Activated gamma-delta T cell treated with anti-CD3 and anti-CD28 coated beads, Interleukin-2, amount 50 U/mL, for 16 hours (primary cell): ENCODE results near the gene EIF2B1.
A peak's percentile ranks its signal among the peaks of the same experiment; 100 is the strongest.
"Not testable (repeated sequence)": the region's sequence is repeated elsewhere in the genome, so short reads cannot be mapped to it uniquely, and the experiment has no call there.

ENCODE experiments used
- DNase-seq: peaks from one replicate; pipeline ENCODE4 v3.0.0-alpha.2; 2020; ENCODE audit warnings: low read depth

The EIF2B1 gene

DNA sequence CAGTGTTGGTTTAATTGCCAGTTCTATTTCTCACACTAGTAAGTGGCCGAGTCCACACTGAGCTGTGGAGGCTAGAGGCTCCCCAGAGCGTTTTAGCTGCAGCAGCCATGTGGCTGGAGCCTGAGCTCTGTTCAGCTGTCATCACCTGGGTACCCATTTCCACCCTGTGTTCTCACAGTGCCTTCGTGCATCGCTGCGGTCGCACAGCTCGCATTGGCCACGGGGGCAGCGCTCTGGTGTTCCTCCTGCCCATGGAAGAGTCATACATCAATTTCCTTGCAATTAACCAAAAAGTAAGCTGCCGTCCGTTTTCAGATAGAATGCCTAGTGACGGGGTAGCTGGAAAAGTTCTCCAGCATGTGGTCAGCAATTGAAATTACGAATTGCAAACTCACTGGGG, 15.9 kb downstream of the EIF2B1 start:
- DNase-seq, result no peak

DNA sequence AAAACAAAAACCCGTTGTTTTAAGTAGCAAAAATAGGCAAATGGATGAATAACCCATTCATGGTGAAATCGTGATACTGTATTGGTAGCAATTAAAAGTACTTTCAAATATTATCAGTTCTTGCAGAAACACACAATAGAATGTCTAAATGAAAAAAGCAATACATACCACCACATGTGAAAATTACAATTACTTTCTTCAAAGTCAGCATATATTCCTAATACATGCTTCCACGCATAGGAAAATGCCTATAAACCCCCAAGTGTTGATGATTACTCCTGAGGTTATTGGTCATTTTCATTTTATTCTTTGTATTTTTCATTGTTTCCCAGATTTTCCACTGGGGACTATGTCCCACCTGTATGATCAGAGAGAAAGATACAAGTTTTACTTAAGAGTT, 16.3 kb downstream of the EIF2B1 start:
- no peak for DNase-seq

- no peak for DNase-seq
These were observed 19.0 kb downstream of the EIF2B1 start for GRCh38 chr12:123614531-123614930.

DNA sequence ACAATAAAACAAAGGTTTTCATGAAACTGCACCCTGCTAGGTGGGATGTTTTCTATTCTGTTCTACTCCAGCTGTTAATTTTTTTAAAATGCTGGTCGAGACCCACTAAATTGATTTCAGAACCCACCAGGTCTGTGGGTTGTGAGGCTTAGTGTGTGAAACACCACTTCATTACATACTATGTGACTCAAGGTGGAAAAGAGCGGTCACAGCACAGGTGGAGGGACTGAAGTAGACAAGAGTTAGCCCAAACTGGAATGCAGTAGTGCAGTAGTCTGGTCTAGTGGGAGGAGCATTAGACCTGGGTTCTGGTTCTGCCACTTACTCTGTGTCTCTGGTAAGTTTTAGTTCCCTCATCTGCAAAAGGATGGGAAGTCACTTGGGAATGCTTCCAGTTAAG, 19.4 kb downstream of the EIF2B1 start:
- no peak for DNase-seq

DNA sequence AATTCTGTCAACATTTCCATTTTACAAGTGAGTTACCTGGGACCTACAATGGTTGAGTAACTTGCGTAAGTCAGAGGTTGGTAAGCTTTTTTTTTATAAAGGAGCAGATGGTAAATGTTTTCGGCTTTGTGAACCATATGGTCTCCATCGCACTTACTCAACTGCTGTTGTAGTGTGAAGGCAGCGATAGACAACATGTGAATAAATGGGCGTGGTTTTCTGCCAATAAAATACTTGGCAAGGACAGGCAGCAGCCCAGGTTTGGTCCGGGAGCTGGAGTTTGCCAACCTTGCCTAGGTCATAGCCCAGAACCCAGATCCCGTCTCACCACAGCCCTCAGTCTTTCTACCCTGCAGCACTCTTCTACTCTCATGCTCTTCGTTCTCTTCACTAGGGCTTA, 25.3 kb downstream of the EIF2B1 start:
- no peak for DNase-seq

DNA sequence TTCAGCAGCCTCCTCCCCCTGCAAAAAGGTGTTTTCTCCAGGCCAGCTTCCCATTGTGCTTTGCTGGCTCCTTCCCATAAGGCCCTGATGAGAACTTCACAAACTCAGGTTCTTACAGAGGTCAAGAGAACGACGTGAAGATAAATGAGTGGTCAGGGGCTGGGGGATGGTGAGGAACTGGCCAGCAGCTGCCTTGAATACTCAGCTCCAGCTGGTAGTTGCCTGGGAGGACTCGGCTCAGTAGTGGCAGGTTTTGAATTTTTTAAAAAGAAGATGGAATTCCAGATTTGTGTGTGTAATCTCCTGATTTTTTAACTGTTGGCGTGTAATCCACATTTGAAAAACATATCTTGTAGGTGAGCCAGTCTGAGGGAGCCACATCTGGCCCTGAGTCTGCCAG, 25.7 kb downstream of the EIF2B1 start:
- DNase-seq, result no peak

DNA sequence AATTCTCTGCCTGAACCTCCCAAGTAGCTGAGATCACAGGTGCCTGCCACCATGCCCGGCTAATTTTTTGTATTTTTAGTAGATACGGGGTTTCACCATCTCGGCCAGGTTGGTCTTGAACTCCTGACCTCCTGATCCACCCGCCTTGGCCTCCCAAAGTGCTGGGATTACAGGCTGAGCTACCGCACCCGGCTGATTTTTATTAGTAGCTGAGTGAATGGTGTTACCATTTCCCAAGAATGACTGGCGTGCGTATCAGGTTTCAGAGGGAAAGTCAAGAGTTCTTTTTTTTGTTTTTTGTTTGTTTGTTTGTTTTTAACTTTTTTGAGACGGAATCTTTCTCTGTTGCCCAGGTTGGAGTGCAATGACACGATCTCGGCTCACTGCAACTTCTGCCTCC, 30.0 kb downstream of the EIF2B1 start:
- not testable (repeated sequence) for DNase-seq

DNA sequence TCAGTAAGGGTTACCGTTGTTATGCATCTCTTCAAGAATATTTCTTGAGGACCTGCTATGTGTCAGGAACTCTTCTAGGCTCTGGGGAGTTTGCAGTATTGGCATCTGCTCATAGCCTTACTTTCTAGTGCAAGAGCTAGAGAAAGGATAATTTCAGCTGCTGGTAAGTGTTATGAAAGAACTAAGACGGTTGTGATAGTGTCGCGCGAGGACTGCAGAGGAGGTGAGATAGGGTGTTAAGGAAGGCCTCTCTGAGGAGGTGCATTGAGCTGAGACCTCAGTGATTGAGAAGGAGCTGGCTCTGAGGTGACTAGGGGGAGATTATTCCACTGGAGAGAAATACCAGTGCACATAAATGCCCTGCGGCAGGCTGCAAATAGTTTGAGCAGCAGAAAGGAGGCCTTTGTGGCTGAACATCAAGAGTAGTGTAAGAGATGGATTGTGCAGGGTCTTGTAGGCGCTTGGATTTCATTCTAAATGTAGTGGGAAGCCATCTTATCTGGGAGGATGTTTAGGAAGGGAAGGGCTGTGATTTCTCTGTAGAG, 30.8 kb downstream of the EIF2B1 start:
- DNase-seq, result no peak

DNA sequence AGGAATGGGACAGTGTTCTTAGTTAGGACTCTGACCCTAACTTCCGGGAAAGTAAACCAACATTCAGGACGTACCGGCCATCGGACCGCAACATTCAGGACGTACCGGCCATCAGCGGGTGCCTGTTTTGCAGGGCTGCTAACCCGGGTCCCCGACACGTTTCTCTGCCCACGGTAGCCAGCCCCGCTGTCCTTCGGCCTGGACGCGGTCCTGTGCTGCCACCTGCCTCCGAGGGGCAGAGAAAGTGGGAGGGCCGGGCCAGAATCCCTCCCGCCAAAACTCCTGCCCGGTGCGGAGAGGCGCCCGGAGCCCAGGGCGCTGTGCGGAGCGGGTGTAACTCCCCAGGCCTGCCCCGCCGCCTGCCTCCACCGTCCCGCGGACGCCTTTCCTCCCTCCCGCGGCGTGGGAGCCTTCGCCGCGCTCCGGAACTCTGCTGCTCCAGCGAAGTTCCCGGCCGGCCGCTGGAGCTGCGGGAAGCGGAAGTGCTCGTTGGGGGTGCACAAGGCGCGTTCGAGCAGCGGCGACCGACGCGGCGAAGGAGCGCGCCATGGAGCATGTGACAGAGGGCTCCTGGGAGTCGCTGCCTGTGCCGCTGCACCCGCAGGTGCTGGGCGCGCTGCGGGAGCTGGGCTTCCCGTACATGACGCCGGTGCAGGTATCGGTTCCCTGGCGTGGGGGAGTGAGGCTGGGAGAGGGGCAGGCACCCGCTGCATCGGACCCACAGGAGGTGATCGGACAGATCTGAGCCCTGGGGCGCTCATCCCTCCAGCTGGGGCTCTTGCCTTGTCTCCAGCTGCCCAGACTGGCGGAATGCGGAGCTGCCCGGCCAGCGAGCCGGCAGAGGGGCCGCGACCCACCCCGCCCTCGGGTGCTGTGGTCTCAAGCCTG, 31.6 kb downstream of the EIF2B1 start, which contains the start of gene DDX55:
TSS of gene DDX55 (plus strand) at position 498 of the 888 bp plus-strand sequence. CDS start at position 548, 50 bp downstream.
- DNase-seq, result peak; percentile 74

DNA sequence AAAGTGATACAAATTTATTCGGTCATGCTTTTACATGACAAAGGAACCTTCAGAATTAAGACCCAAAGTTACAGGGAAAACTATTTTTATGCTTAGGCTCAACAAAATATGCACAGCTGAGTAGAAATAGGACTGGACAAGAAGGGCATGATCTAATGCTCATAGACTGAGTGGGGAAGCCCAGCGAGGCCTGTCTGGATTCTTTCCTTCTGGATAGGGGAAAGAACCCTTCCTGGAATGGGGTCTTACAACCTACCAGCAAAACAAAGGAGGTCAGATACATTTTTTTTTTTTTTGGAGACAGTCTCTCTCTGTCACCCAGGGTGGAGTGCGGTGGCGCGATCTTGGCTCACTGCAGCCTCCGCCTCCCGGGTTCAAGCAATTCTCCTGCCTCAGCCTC, 33.8 kb downstream of the EIF2B1 start:
- DNase-seq, result no peak

- DNase-seq, result no peak
These were observed 34.2 kb downstream of the EIF2B1 start for GRCh38 chr12:123599310-123599709.

DNA sequence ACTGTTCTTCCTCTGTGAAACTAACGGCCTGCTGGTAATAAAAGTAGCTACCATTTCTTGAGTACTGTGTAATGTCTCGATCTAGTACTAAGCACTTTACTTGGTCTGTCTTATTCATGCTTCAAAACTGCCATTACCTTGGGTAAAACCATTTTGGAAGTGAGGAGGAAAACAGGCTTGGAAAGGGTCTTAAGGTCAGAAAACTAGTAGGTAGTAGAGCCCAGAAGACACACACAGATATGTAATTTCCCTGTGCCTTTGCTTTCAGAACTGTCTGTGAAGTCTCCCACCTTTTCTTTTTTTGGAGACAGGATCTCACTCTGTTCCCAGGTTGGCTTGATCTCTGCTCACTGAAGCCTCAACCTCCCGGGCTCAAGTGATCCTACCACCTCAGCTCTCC, 35.0 kb downstream of the EIF2B1 start:
- no peak for DNase-seq

DNA sequence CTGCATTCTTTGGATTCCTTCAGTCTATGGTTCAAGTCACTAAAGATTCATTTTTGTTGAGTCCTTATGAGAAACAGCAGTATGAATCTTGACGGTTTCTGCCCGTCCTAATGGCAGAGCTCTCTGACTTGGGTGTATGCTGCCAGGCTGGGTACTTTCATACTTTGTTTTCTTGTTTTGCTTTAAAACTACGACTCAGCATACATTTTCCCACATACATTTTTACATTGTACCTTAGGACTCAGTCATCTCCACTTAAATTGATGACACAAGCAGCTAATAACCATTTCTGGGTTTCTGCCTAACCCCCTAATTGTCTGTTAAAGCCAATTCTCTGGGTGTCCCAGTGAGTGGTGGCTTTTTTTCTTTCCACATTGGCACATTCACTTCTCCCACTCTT, 36.4 kb downstream of the EIF2B1 start:
- DNase-seq, result no peak

GRCh38 chr12:123595729-123596128, 37.8 kb downstream of the EIF2B1 start:
- DNase-seq, result no peak

DNA sequence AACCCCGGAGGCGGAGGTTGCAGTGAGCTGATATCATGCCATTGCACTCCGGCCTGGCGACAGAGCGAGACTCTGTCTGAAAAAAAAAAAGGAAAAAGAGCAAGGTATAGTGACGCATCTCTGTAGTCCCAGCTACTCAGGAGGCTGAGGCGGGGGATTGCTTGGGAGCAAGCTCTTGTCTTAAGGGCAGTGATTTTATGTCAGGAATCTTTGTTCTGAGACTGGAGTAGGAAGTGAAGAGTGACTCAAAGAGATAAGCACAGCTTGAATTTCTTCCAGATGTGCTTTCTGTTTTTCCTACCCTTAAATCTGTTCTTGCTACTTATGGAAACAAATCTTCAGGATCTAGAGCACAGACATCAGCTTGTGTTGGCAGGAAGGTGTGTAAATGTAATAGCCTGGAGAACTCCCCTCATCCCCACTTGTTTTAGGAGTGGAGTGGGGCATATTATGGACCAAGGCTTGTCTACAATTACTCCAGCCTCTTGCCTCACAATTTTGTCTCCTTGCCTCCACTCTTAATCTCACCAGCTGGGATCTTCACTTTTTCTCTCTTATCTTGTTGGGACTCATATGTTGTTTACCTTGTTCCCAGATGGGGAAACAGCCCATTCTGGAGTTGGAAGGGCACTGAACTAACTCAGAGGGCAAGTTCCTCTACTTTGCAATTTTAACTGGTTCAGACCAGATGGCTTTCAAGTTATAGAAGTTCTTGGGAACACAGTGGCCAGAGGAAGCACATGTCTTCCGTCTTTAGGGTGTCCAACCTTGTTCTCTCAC, 41.6 kb downstream of the EIF2B1 start:
- DNase-seq, result no peak

- DNase-seq, result no peak
These were observed 52.7 kb downstream of the EIF2B1 start for GRCh38 chr12:123580772-123581171.

DNA sequence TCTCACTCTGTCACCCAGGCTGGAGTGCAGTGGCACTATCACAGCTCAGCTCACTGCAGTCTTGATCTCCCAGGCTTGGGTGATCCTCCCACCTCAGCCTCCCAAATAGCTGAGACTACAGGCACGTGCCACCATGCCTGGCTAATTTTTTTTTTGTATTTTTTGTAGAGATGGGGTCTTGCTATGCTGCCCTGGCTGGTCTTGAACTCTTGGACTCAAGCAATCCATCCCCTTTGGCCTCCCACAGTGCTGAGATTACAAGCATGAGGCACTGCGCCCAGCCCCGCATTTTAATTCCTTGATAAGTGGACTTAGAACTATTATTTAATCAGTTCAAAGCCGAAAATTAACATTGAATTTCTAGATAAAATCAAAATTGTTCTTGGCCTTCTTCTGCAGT, 54.7 kb downstream of the EIF2B1 start:
- DNase-seq, result not testable (repeated sequence)

DNA sequence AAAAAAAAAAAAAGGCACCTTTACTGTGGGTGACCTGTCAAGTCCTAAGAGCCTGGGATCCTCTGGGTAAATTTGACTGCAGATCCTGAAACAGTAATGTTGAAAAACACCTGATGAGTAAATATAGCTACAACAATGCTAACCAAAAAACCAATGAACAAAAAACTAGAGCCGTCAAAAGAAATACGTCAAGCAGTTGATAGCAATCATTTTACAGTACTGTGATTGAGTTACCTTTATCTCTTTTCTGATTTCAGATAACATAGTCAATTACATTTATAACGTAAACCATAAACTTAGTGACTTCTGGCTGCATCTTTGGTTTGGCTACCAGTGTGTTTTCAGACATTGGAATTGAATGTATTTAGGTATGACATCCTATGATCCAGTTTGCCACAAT, 55.2 kb downstream of the EIF2B1 start:
- no peak for DNase-seq

DNA sequence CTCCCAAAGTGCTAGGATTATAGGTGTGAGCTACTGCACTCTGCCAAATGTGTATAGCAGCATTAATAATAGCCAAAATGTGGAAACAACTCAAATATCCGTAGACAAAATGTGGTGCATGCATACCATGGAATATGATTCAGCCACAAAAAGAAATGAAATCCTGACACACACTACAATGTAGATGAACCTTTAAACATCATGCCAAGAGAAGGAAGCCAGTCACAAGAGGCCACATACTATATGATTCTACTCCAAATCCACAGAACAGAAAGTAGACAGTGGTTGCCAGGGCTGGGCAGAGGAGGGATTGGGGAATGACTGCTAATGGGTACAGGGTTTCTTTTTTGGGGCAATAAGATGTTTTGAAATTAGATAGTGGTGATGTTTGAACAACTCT, 56.9 kb downstream of the EIF2B1 start:
- no peak for DNase-seq

DNA sequence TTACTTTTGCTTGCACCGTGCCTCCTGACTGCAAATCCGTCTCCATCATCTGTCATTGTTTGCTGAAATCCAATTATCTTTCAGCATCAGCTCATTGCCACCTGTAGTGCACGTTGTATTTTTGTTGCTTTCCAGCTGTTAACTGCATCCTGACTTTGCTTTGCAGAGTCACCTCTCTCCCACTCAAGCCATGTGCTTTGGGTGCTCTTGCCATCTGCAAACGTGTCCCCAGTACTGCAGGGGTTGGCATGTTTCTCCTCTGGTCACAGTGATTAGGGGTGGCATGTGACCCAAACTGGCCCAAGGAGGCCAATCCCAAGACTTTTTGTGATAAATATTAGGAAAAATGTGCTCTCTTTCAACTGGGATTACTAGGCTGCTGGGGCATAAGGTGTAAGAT, 59.6 kb downstream of the EIF2B1 start:
- DNase-seq, result no peak

GRCh38 chr12:123572391-123572790, 61.1 kb downstream of the EIF2B1 start:
- no peak for DNase-seq

GRCh38 chr12:123571343-123571813, 62.1 kb downstream of the EIF2B1 start:
- DNase-seq, result no peak
